K562 (cell line): ENCODE data around the gene TRDN.

Experiments
- CBFB ChIP-seq: sonication (generic); formaldehyde crosslinking; IDR thresholded peaks from 2 replicates; pipeline ENCODE4 v1.4.0; 2020; ENCODE audit warnings: mild to moderate bottlenecking, missing genetic modification reagents
- CBX1 ChIP-seq: sonication (generic); IDR thresholded peaks from 2 replicates; pipeline ENCODE4 v1.6.1; 2016; ENCODE audit warnings: antibody characterized with exemption, low read depth, mild to moderate bottlenecking
- CBX5 ChIP-seq: IDR thresholded peaks from 2 replicates; pipeline ENCODE4 v1.6.1; 2014; ENCODE audit warnings: low read depth, borderline replicate concordance
- CBX8 ChIP-seq: fragments of 200-600 bp; sonication (generic); IDR thresholded peaks from 2 replicates; pipeline ENCODE4 v1.6.1; 2012; ENCODE audit warnings: borderline replicate concordance, mixed run types, low read depth, mild to moderate bottlenecking, moderate library complexity, mixed read lengths, low read length, control low read depth, inconsistent platforms; ENCODE audit not compliant: poor library complexity, severe bottlenecking; ENCODE audit errors: extremely low read depth
- CTCF ChIP-seq, 3 experiments: IDR thresholded peaks in 2 of 3; conservative IDR thresholded peaks in 1 of 3; 2 replicates each; pipeline ENCODE4 v1.5.1; 2011 to 2012; ENCODE audit warnings: low read length in 3 of 3, mild to moderate bottlenecking in 3 of 3, control low read depth in 2 of 3, improper control_type of control experiment in 1 of 3, inconsistent platforms in 1 of 3, low read depth in 1 of 3, mixed read lengths in 1 of 3, moderate library complexity in 1 of 3; ENCODE audit not compliant: insufficient read depth in 2 of 3
- FOS ChIP-seq: IDR thresholded peaks from 3 replicates; pipeline ENCODE4 v1.6.1; 2011; ENCODE audit not compliant: insufficient read length; ENCODE audit errors: extremely low read depth
- FOXA3 ChIP-seq, 2 experiments: fragments of 450-650 bp in 1 of 2; sonication (generic) in 1 of 2; formaldehyde crosslinking; IDR thresholded peaks in 1 of 2; conservative IDR thresholded peaks in 1 of 2; 2 replicates each; pipeline versions ENCODE4 v1.4.0 to v1.8.0; 2020 to 2022; ENCODE audit warnings: mild to moderate bottlenecking in 2 of 2, missing genetic modification reagents in 1 of 2
- MTF1 ChIP-seq: fragments of 250-450 bp; sonication (Bioruptor Pico); IDR thresholded peaks from 2 replicates; pipeline ENCODE4 v1.9.0; 2021; ENCODE audit warnings: moderate library complexity, mild to moderate bottlenecking, inconsistent platforms, borderline replicate concordance
- POLR2A ChIP-seq: fragments of 450-650 bp; conservative IDR thresholded peaks from 2 replicates; pipeline ENCODE4 v1.6.1; 2016
- RNF2 ChIP-seq: sonication (generic); IDR thresholded peaks from 2 replicates; pipeline ENCODE4 v1.6.1; 2016
- ZBED1 ChIP-seq: IDR thresholded peaks from 2 replicates; pipeline ENCODE4 v1.6.1; 2014
- ZNF511 ChIP-seq: sonication (generic); formaldehyde crosslinking; IDR thresholded peaks from 2 replicates; pipeline ENCODE4 v1.8.0; 2022; ENCODE audit warnings: mild to moderate bottlenecking, missing genetic modification reagents

GRCh38 chr6:123171341-123172115 is 465.2 kb downstream of the TRDN start:
- TF ChIP-seq ZBED1 (no peak), CTCF (IDR thresholded peaks at IDR 0.05 in 2 of 3, conservative IDR thresholded peaks at IDR 0.05 in 1 of 3; ENCODE audit: insufficient read depth in 2 of 3, low read depth in 1 of 3, low read length in 3 of 3) (no peak), CBX5 (no peak), RNF2 (no peak), FOS (no peak), MTF1 (CRISPR knock-in tag) (no peak), CBX8 (no peak), FOXA3 (CRISPR knock-in tag; conservative IDR thresholded peaks at IDR 0.05 in 1 of 2, IDR thresholded peaks at IDR 0.05 in 1 of 2) (no peak), ZNF511 (CRISPR knock-in tag) (no peak), POLR2A (no peak), CBX1 (no peak), CBFB (no peak)
